Stomach (tissue), 9 donors: Measurements from ENCODE around the gene SMIM1. TPM values are rescaled to one million over a fixed set of nuclear protein-coding genes. Genes with fewer than 3 reads are reported as not detected.

ENCODE experiments used
- DNase-seq, 2 donors: peaks; one replicate each; pipeline versions ENCODE4 v3.0.0 to v3.0.0-alpha.2; 2013 to 2019
- H3K27ac ChIP-seq, 5 donors: fragments of 200-600 bp in 4 of 5; sonication (generic) in 4 of 5; one replicate each; pipeline ENCODE4 v1.5.1; 2013 to 2019; ENCODE audit warnings: mild to moderate bottlenecking in 1 of 5, moderate library complexity in 1 of 5
- H3K27me3 ChIP-seq, 3 donors: fragments of 200-600 bp; sonication (generic); one replicate each; pipeline ENCODE4 v1.5.1; 2017 to 2019; ENCODE audit warnings: mixed run types in 1 of 3
- H3K36me3 ChIP-seq, 4 donors: fragments of 200-600 bp; sonication (generic); 1 replicate in 3 of 4; 2 replicates in 1 of 4; pipeline ENCODE4 v1.5.1; 2016 to 2019
- H3K4me1 ChIP-seq, 4 donors: fragments of 200-600 bp; sonication (generic); one replicate each; pipeline ENCODE4 v1.5.1; 2016 to 2019
- H3K4me3 ChIP-seq, 4 donors: fragments of 200-600 bp; sonication (generic) in 3 of 4; one replicate each; pipeline ENCODE4 v1.5.1; 2016 to 2019; ENCODE audit warnings: mild to moderate bottlenecking in 1 of 4
- H3K9me3 ChIP-seq, 4 donors: fragments of 200-600 bp; sonication (generic); one replicate each; pipeline ENCODE4 v1.5.1; 2016 to 2019
- CTCF ChIP-seq, 7 experiments: fragments of 450-650 bp in 4 of 7; fragments of 200-600 bp in 3 of 7; sonication (generic) in 3 of 7; IDR thresholded peaks; one replicate each; pipeline ENCODE4 v1.5.1; 2016 to 2019; ENCODE audit warnings: antibody characterized with exemption in 7 of 7, control low read depth in 2 of 7, mild to moderate bottlenecking in 1 of 7
- EP300 ChIP-seq: sonication (generic); formaldehyde crosslinking; IDR thresholded peaks from one replicate; pipeline ENCODE4 v1.6.1; 2017; ENCODE audit warnings: antibody characterized with exemption
- POLR2A ChIP-seq, 4 donors: fragments of 450-650 bp; IDR thresholded peaks; one replicate each; pipeline ENCODE4 v1.6.1; 2016; ENCODE audit warnings: antibody characterized with exemption in 4 of 4, control low read depth in 2 of 4, mild to moderate bottlenecking in 1 of 4, moderate library complexity in 1 of 4
- POLR2AphosphoS5 ChIP-seq, 3 donors: sonication (generic); formaldehyde crosslinking; IDR thresholded peaks; one replicate each; pipeline ENCODE4 v1.6.1; 2016; ENCODE audit warnings: antibody characterized with exemption in 3 of 3
- WGBS, 5 donors: extraction: QIAGEN DNeasy Blood & Tissue Kit in 3 of 5; methylation state at CpG; one replicate each; pipeline versions ENCODE4 v1.1.5 to v1.1.7; 2013 to 2018; 5-methylcytosine and 5-hydroxymethylcytosine counted together
- intact Hi-C: fragments of 100-400 bp; cut with DNase I; formaldehyde crosslinking; loops from one replicate; pipeline ENCODE4 v1.15.1; 2023; ENCODE audit warnings: low total_unique reads
- polyA plus RNA-seq, 3 donors: library from polyadenylated mRNA; stranded (reverse); fragments of 200-250 nt; gene quantifications; one replicate each; pipeline ENCODE4 v1.2.3, GENCODE V29; 2013
- small RNA-seq, 4 donors: library from RNA; depleted of rRNA; stranded (forward); fragments of <200 nt; gene quantifications; one replicate each; pipeline ENCODE3, GENCODE V24; 2016
- total RNA-seq, 5 donors: library from RNA; depleted of rRNA; stranded (reverse); fragments of >200 nt; gene quantifications; one replicate each; pipeline versions ENCODE4 v1.1.0 to v1.2.3, GENCODE V29; 2014 to 2016
- donor health status: healthy with polysubstance abuse.
- donor health status: Bipolar disorder and iron deficiency.
- donor health status: healthy.

Gene SMIM1
- total and polyA plus RNA-seq, 8 donors: 7.3 to 26.5 (median 12.5) TPM; not detected in 5

GRCh38 chr1:3825356-3825755, 52.8 kb downstream of the SMIM1 start:
- intact Hi-C loops: no loop called here
- Histone ChIP-seq H3K27me3 (no peaks in the 10 kb centered on the region), H3K4me1 (no peaks in the 10 kb centered on the region), H3K36me3 (peaks cover 73 to 100% (median 100%) of the 10 kb centered on the region in 4 donors), H3K4me3 (no peak overlapping the region), H3K27ac (no peak overlapping the region), H3K9me3 (no peaks in the 10 kb centered on the region)
- 84 to 93% (median 85%) methylated on average over 12 to 15 of the region's 15 CpGs for WGBS, 5 donors
- TF ChIP-seq CTCF (IDR thresholded peaks at IDR 0.05) (no peak), EP300 (no peak), POLR2A (IDR thresholded peaks at IDR 0.05) (no peak), POLR2AphosphoS5 (IDR thresholded peaks at IDR 0.05) (no peak)
- no peak for DNase-seq

Small RNAs within 50 kb of the gene (small RNA-seq; reads per million reads assigned to genes)
- gene RF02197 (0 reads per million in 4 donors), gene RN7SL574P (0 reads per million in 4 donors)

Other genes starting within 250 kb of the SMIM1 start
- gene MEGF6, start 161.2 kb upstream of the SMIM1 start, total RNA-seq: 10 to 100 TPM; 14.3 to 57.2 (median 41.1) TPM
- 10 to 100 TPM in 2 of 3 donors, 1 to 10 TPM in 1; 2.6 to 18.6 (median 11.3) TPM for gene MEGF6, start 161.2 kb upstream of the SMIM1 start, polyA plus RNA-seq
- 10 to 100 TPM; 21.6 to 43.3 (median 30.3) TPM for gene TPRG1L, start 147.7 kb upstream of the SMIM1 start, total RNA-seq
- gene TPRG1L, start 147.7 kb upstream of the SMIM1 start, polyA plus RNA-seq: 10 to 100 TPM; 29.7 to 60.0 (median 33.7) TPM
- gene WRAP73, start 122.6 kb upstream of the SMIM1 start, total RNA-seq: 10 to 100 TPM in 2 of 5 donors, 1 to 10 TPM in 2, under 1 TPM in 1; 0.89 to 55.4 (median 3.5) TPM
- 10 to 100 TPM; 12.5 to 22.2 (median 13.0) TPM for gene WRAP73, start 122.6 kb upstream of the SMIM1 start, polyA plus RNA-seq
- 1 to 10 TPM in 1 of 5 donors, under 1 TPM in 1, not detected in 3; 0.43 to 9.8 TPM for gene TP73, start 120.2 kb upstream of the SMIM1 start, total RNA-seq
- gene TP73, start 120.2 kb upstream of the SMIM1 start, polyA plus RNA-seq: 1 to 10 TPM in 1 of 3 donors, under 1 TPM in 1, not detected in 1; 0.25 to 2.4 TPM
- not detected for gene CCDC27, start 20.3 kb upstream of the SMIM1 start, total RNA-seq
- gene CCDC27, start 20.3 kb upstream of the SMIM1 start, polyA plus RNA-seq: not detected
- 100 to 1,000 TPM in 1 of 5 donors, 10 to 100 TPM in 4; 19.8 to 212 (median 49.0) TPM for gene LRRC47, start 23.7 kb downstream of the SMIM1 start, total RNA-seq
- gene LRRC47, start 23.7 kb downstream of the SMIM1 start, polyA plus RNA-seq: 10 to 100 TPM; 12.0 to 22.9 (median 18.5) TPM
- gene CEP104, start 84.5 kb downstream of the SMIM1 start, total RNA-seq: 100 to 1,000 TPM in 1 of 5 donors, 10 to 100 TPM in 4; 26.6 to 128 (median 35.5) TPM
- 10 to 100 TPM in 1 of 3 donors, 1 to 10 TPM in 2; 7.0 to 11.7 (median 9.6) TPM for gene CEP104, start 84.5 kb downstream of the SMIM1 start, polyA plus RNA-seq
- gene DFFB, start 84.7 kb downstream of the SMIM1 start, total RNA-seq: 1 to 10 TPM; 1.2 to 9.3 (median 5.0) TPM
- 1 to 10 TPM; 3.7 to 5.2 (median 4.6) TPM for gene DFFB, start 84.7 kb downstream of the SMIM1 start, polyA plus RNA-seq
- gene C1orf174, start 127.5 kb downstream of the SMIM1 start, total RNA-seq: 100 to 1,000 TPM in 1 of 5 donors, 10 to 100 TPM in 4; 17.3 to 124 (median 28.7) TPM
- 10 to 100 TPM; 13.1 to 18.6 (median 13.5) TPM for gene C1orf174, start 127.5 kb downstream of the SMIM1 start, polyA plus RNA-seq